DND-41 (cell line): ENCODE data around the gene PAWR.

Experiments
- EZH2 ChIP-seq: IDR thresholded peaks from 3 replicates; pipeline ENCODE4 v1.6.1; 2012; ENCODE audit warnings: borderline replicate concordance, low read depth, mild to moderate bottlenecking, moderate library complexity, low read length, inconsistent platforms; ENCODE audit not compliant: severe bottlenecking
- TF ChIP-seq, protein P1 (sequence below): IDR thresholded peaks from 2 replicates; pipeline ENCODE4 v1.5.1; 2012; ENCODE audit warnings: borderline replicate concordance, low read length, moderate library complexity, mild to moderate bottlenecking; ENCODE audit not compliant: poor library complexity, severe bottlenecking; ENCODE audit errors: extremely low read depth

DNA sequence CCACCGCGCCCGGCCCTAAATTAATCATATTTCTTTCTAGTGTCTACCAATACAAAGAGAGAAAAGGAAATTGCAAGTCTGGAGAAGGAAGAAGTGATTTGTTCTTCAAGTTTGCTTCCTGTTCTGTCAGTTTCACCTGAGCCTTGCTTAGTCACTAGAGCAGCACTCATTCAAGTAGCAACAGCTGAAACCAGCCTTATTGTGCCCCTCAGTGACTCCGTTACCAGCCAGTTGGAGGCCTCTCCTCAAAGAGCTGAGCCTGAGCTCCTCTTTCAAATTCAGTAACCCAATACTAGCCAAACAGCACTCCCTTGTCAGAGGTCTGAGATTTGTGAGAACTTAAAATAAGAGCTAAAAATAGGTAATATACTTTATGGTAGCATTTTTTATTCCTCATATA lies 17.4 kb downstream of the PAWR start:
- TF ChIP-seq, protein P1, sequence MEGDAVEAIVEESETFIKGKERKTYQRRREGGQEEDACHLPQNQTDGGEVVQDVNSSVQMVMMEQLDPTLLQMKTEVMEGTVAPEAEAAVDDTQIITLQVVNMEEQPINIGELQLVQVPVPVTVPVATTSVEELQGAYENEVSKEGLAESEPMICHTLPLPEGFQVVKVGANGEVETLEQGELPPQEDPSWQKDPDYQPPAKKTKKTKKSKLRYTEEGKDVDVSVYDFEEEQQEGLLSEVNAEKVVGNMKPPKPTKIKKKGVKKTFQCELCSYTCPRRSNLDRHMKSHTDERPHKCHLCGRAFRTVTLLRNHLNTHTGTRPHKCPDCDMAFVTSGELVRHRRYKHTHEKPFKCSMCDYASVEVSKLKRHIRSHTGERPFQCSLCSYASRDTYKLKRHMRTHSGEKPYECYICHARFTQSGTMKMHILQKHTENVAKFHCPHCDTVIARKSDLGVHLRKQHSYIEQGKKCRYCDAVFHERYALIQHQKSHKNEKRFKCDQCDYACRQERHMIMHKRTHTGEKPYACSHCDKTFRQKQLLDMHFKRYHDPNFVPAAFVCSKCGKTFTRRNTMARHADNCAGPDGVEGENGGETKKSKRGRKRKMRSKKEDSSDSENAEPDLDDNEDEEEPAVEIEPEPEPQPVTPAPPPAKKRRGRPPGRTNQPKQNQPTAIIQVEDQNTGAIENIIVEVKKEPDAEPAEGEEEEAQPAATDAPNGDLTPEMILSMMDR: no peak
- no peak for TF ChIP-seq EZH2
